Right lobe of liver (tissue), 6 donors: Measurements from ENCODE around the gene SAV1. TPM values are rescaled to one million over a fixed set of nuclear protein-coding genes. Genes with fewer than 3 reads are reported as not detected.
"Not testable (repeated sequence)": the region's sequence is repeated elsewhere in the genome, so short reads cannot be mapped to it uniquely, and the experiment has no call there.

Experiments used
- ATAC-seq, 4 donors: fragments of 200-7000 bp; cut with Tn5 transposase; one replicate each; pipeline ENCODE4 v1.9.1; 2020; ENCODE audit warnings: mild to moderate bottlenecking in 4 of 4, moderate library complexity in 4 of 4
- DNase-seq, 3 donors: peaks; one replicate each; pipeline ENCODE4 v3.0.0-alpha.2; 2020
- H3K27ac ChIP-seq, 3 donors: fragments of 200-600 bp; one replicate each; pipeline ENCODE4 v1.8.0; 2022
- H3K27me3 ChIP-seq, 2 donors: fragments of 200-600 bp; one replicate each; pipeline ENCODE4 v1.8.0; 2022
- H3K36me3 ChIP-seq, 4 donors: fragments of 200-600 bp; sonication (generic) in 1 of 4; one replicate each; pipeline versions ENCODE4 v1.5.1 to v1.8.0; 2017 to 2022; ENCODE audit warnings: control low read depth in 1 of 4
- H3K4me1 ChIP-seq, 4 donors: fragments of 200-600 bp; sonication (generic) in 1 of 4; one replicate each; pipeline versions ENCODE4 v1.5.1 to v1.8.0; 2017 to 2022; ENCODE audit warnings: control low read depth in 1 of 4
- H3K4me3 ChIP-seq, 3 donors: fragments of 200-600 bp; one replicate each; pipeline ENCODE4 v1.8.0; 2022
- H3K9me3 ChIP-seq, 4 donors: fragments of 200-600 bp; sonication (generic) in 1 of 4; one replicate each; pipeline versions ENCODE4 v1.5.1 to v1.8.0; 2017 to 2022; ENCODE audit warnings: control low read depth in 1 of 4
- POLR2A ChIP-seq: fragments of 450-650 bp; IDR thresholded peaks from one replicate; pipeline ENCODE4 v1.6.1; 2017; ENCODE audit warnings: antibody characterized with exemption, mild to moderate bottlenecking
- WGBS: methylation state at CpG from one replicate; pipeline ENCODE4 v1.1.6; 2018; ENCODE audit warnings: low coverage, low lambda C conversion rate; ENCODE audit not compliant: insufficient coverage; ENCODE audit errors: missing lambda C conversion rate; 5-methylcytosine and 5-hydroxymethylcytosine counted together
- intact Hi-C, 2 donors: fragments of 100-400 bp; cut with DNase I; formaldehyde crosslinking; loops; one replicate each; pipeline versions ENCODE4 v1.11.2 to v1.14.1; 2022
- total RNA-seq, 6 experiments: library from RNA; depleted of rRNA in 2 of 6; stranded (reverse); fragments of >200 nt in 2 of 6; fragmentation: NEBNext Ultra II Directional in 3 of 6; extraction: Animal tissue kit (Norgen Biotek cat#: 25700) in 3 of 6; gene quantifications; one replicate each; pipeline versions ENCODE4 v1.1.0 to v1.2.4, GENCODE V29; 2016 to 2023
- TF ChIP-seq, protein P1 (sequence below), 4 donors: fragments of 200-600 bp in 3 of 4; fragments of 450-650 bp in 1 of 4; IDR thresholded peaks; one replicate each; pipeline versions ENCODE4 v1.5.1 to v1.8.0; 2016 to 2022; ENCODE audit warnings: antibody characterized with exemption in 4 of 4, mild to moderate bottlenecking in 2 of 4
- donor health status: DM: no; HTN: yes; CAD: no.
- donor health status: DM: no; HTN: no; CAD: no.
- donor health status: DM: no; HTN: no; CAD: no.
- donor health status: DM: no; HTN: yes; CAD: no.
- donor health status: DM: no; HTN: yes; CAD: no.

Gene SAV1
- total RNA-seq, 6 experiments from 2014 or later, result 7.8 to 13.8 (median 10.0) TPM

DNA sequence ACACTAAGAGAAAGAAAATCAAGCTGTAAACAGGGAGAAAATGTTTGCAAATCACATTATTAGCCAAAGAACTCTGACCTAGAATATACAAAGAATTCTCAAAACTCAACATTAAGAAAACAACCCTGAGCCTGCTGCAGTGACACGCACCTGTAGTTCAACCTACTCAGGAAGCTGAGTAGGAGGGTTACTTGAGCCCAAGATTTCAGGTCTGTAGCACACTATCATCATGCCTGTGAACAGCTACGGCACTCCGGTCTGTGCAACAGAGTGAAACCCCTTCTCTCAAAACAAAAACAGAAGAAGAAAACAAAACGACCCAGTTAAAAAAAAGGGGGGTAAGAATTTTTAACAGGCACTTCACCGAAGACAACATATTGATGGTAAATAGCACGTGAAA, 20.8 kb downstream of the SAV1 start:
- no peak for TF ChIP-seq POLR2A
- TF ChIP-seq, protein P1, sequence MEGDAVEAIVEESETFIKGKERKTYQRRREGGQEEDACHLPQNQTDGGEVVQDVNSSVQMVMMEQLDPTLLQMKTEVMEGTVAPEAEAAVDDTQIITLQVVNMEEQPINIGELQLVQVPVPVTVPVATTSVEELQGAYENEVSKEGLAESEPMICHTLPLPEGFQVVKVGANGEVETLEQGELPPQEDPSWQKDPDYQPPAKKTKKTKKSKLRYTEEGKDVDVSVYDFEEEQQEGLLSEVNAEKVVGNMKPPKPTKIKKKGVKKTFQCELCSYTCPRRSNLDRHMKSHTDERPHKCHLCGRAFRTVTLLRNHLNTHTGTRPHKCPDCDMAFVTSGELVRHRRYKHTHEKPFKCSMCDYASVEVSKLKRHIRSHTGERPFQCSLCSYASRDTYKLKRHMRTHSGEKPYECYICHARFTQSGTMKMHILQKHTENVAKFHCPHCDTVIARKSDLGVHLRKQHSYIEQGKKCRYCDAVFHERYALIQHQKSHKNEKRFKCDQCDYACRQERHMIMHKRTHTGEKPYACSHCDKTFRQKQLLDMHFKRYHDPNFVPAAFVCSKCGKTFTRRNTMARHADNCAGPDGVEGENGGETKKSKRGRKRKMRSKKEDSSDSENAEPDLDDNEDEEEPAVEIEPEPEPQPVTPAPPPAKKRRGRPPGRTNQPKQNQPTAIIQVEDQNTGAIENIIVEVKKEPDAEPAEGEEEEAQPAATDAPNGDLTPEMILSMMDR (IDR thresholded peaks at IDR 0.05), result no peak

DNA sequence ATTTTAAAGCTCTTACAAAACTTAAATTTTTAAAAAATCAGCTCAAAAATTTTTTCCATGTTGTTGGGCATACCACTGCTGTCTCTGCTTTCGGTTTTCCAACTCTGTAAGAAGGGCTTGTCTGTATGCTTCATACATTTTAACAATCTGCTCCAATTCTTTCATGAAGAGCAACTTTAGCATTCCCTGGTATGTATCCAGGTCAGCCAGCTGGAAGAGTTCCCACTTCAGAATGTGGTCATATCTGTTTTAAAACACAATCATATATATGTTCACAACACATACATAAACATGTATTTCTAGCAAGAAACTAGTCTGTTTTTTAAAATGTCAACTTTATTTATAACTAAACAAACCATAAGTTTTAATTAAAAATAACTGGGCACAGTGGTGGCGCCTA, 33.0 kb downstream of the SAV1 start:
- Histone ChIP-seq H3K9me3 (no peaks in the 10 kb centered on the region), H3K4me3 (no peak overlapping the region), H3K4me1 (no peaks in the 10 kb centered on the region), H3K36me3 (peaks cover 0 to 12% (median 0%) of the 10 kb centered on the region in 4 donors), H3K27ac (no peak overlapping the region), H3K27me3 (no peaks in the 10 kb centered on the region)
- intact Hi-C loops, result no loop called here
- 94% methylated on average over 2 of the region's 2 CpGs for WGBS
- ATAC-seq, result no peak
- DNase-seq, result no peak
- no peak for TF ChIP-seq POLR2A
- TF ChIP-seq, protein P1 (IDR thresholded peaks at IDR 0.05), result no peak

More for the DNA sequence above, 20.8 kb downstream of the SAV1 start:
- ATAC-seq, result no peak
- Histone ChIP-seq H3K27ac (no peak overlapping the region), H3K9me3 (no peaks in the 10 kb centered on the region), H3K27me3 (no peaks in the 10 kb centered on the region), H3K36me3 (no peaks in the 10 kb centered on the region), H3K4me1 (no peaks in the 10 kb centered on the region), H3K4me3 (no peak overlapping the region)
- WGBS, result 95% methylated on average over 6 of the region's 6 CpGs
- intact Hi-C loops, result no loop called here
- no peak for DNase-seq

DNA sequence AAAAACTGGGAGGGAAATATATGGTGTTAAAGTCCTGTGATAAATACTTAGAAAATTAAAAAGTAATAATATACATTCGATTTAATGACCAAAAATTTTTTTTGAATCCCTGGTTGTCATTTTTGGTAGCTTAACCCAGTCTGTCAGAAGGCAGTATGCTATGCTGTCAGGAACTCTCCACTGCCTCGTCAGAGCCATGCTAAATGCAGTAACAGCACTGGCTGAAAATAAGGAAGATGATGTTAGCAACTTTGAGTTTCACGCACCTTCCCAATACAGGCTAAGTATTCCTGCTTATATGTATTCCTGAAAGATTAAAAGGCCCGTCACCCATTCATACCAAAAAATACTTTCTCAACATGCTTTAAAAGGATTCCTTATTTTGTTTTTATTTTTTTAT, 34.2 kb downstream of the SAV1 start:
- no peak overlapping the region for H3K4me3 ChIP-seq
- H3K27me3 ChIP-seq, result no peaks in the 10 kb centered on the region
- ATAC-seq (no peak), DNase-seq (no peak)
- H3K27ac ChIP-seq, result no peak overlapping the region
- TF ChIP-seq POLR2A, result no peak
- TF ChIP-seq, protein P1 (IDR thresholded peaks at IDR 0.05), result no peak
- peaks cover 0 to 3% (median 0%) of the 10 kb centered on the region in 4 donors for H3K36me3 ChIP-seq
- H3K4me1 ChIP-seq, result no peaks in the 10 kb centered on the region
- WGBS, result 74% methylated on average over 4 of the region's 4 CpGs
- intact Hi-C loops, result no loop called here
- no peaks in the 10 kb centered on the region for H3K9me3 ChIP-seq

DNA sequence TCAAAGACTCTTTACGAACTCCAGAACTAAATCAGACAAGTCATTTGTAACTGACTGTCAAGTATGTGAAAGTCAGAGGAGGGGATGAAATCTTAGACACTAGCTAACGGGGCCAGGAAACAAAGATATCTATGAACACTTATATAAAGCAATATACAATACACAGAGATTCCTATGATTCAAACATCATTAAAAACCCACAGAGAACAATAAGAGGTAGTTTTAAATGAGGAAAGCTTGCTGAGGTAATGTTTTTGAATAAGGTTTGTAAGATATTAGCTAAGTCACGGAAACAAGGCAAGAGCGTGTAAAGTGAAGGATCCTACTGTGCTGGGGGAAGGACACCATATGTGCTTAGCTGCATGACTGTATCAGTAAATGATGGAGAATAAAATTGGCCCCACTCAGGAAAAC, 36.7 kb downstream of the SAV1 start:
- intact Hi-C loops, result no loop called here
- no peaks in the 10 kb centered on the region for H3K27me3 ChIP-seq
- ATAC-seq, result no peak
- DNase-seq, result no peak
- no peak overlapping the region for H3K27ac ChIP-seq
- no peak overlapping the region for H3K4me3 ChIP-seq
- no peaks in the 10 kb centered on the region for H3K36me3 ChIP-seq
- TF ChIP-seq, protein P1 (IDR thresholded peaks at IDR 0.05), result no peak
- TF ChIP-seq POLR2A, result no peak
- H3K9me3 ChIP-seq, result no peaks in the 10 kb centered on the region
- no peaks in the 10 kb centered on the region for H3K4me1 ChIP-seq
- 93% methylated on average over 4 of the region's 4 CpGs for WGBS

DNA sequence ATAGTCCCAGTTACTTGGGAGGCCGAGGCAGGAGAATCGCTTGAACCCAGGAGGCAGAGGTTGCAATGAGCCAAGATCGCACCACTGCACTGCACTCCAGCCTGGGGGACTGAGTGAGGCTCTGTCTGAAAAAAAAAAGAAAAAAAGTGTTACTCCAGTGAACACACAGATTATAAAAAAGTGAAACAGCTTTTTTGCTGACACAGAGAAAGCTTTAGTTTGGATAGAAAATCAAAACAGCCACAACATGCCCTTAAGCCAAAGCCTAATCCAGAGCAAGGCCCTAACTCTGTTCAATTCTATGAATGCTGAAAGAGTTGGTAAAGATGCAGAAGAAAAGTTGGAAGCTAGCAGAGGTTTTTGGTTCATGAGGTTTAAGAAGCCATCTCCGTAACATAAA, 43.2 kb downstream of the SAV1 start:
- H3K9me3 ChIP-seq, H3K4me1 ChIP-seq, H3K36me3 ChIP-seq, H3K27ac ChIP-seq, DNase-seq, ATAC-seq, H3K27me3 ChIP-seq, H3K4me3 ChIP-seq: not testable (repeated sequence)
- WGBS, result 87% methylated on average over 3 of the region's 4 CpGs
- intact Hi-C loops, result loop anchor here in 1 of 2 donors (10.0 kb wide), 1 partner anchor 140 kb away; no protein-coding TSS in a partner anchor
